Hypothalamus (tissue), 51 donors: ENCODE measurements around the gene PCNT.
"Not testable (repeated sequence)": the region's sequence is repeated elsewhere in the genome, so short reads cannot be mapped to it uniquely, and the experiment has no call there.

Experiments
- DNase-seq, 51 donors: peaks; one replicate each; lab custom pipeline; 2025; lab: John Stamatoyannopoulos, UW

Gene PCNT

DNA sequence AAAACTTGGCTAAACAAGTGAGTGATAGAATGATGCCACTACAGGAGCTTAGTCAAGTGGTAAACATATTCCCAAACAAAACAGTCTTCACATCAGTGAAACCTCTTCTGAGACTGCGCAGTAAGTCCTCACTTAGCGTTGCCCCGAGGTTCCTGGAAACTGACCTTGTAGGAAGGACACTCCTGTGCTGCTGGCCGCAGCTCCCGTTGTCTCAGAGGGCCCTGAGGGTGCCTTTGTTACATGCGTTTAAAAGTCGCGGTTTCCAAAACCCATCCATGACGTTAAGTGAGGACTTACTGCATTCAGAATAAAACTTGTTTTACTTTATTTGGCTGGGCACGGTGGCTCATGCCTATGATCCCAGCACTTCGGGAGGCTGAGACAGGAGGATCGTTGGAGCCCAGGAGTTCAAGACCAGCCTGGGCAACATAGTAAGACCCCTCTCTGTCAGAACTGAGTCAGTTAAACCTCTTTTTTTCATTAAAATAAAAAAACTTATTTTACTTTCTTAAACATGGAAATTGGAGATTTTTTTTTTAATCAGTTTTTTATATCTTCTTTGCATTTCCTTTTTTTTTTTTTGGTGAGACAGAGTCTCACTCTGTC lies 98.8 kb downstream of the PCNT start:
- DNase-seq = no peak

DNA sequence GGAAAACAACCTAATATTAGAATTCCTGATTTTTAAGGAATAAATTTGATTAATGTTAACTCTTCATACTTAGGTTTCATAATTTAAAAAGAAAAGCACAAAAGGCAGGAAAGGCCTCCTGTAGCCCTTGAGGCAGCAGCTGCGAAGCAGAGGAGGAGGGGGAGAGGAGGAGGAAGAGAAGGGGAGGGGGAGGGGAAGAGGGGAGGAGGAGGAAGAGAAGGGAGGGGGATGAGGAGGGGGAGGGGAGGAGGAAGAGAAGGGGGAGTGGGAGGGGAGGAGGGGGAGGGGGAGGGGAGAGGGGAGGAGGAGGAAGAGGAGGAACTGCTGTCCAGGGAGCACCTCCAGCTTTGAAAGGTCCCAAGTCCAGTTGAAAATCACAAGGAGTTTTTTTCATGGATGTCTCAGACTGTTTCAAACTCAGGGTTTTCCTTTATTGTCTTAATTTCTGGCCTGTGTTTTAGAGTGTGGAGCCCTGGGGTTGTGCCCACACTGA lies 99.6 kb downstream of the PCNT start:
- DNase-seq = no peak

DNA sequence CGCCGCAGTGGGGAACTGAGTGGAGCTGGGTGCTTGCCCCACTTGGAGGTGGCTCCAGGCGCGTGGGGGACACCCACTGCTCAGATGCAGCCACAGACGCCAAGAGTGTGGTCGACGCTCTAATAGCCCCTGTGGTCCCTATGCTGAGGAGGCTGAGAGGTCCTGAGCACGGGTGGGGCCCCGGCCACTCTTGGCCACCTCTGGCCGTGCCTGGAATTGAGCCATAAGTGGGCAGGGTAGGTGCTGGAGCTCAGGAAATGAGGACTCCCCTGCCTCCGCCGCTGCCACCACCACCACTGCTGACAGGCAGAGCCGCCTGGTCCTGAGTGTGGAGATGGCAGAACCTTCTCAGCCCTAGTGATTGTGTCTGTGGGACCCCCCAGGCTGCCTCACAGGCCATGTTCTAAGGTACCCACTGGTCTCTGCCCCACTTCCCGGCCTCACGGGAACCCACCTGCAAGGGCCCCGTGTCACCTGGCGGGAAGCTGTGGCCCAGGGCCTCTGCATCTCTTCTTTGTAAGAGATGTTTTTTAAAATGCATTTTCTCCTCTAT lies 100.2 kb downstream of the PCNT start:
- DNase-seq = no peak

DNA sequence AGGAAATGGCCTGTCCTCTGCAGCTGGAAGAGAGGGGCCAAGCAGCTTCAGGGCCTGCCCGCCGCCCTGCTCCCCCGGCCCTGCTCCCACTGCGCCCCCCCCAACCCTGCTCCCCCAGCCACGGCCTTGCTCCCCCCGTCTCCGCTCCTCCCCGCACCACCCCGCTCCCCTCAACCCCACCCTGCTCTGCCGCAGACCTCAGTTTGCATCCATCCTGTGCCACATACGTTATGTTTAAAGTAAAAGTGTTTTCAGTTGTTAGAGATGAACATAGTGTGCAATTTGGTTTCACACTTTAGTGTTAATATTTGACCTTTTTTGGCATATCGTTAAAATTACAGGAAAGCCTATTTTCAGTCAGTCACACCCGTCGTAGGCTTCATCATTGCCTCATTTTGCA lies 100.7 kb downstream of the PCNT start:
- DNase-seq = no peak

DNA sequence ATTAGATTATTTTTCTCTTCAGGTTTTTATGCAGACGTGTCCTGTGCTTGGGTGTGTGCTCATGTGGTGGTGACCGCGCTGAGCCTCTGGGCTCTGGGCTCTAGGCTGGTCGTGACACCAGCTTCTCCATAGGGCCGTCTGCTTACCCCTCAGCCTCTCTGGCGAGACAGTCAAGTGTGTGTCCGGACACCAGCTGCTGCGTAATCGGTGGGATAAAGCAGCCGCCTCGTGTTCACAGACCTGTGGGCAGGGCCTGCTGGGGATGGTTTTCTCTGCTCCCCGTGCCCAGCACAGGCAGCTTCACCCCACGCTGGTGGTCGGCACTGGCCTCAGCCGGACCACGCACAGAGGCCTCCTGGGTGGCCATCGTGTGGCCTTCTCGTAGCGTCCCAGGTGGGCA lies 101.1 kb downstream of the PCNT start:
- no peak for DNase-seq

DNA sequence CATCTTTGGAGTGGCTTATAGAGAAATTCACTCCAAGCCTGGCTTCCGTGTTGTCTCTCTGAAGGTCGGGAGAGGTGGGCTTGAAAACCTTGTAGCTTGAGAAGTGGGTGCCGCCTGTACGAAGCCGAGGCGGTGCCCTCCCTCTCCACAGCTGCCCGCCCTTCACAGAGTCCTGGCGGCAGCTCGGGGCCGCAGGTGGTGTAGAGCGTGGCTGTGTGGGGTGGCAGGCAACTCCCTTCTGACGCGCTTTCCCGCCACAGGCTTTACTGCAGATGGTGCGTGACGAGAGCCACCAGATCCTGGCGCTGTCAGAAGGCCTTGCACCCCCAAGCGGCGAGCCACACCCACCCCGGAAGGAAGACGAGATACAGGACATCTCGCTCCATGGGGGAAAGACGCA lies 101.6 kb downstream of the PCNT start:
- no peak for DNase-seq

DNA sequence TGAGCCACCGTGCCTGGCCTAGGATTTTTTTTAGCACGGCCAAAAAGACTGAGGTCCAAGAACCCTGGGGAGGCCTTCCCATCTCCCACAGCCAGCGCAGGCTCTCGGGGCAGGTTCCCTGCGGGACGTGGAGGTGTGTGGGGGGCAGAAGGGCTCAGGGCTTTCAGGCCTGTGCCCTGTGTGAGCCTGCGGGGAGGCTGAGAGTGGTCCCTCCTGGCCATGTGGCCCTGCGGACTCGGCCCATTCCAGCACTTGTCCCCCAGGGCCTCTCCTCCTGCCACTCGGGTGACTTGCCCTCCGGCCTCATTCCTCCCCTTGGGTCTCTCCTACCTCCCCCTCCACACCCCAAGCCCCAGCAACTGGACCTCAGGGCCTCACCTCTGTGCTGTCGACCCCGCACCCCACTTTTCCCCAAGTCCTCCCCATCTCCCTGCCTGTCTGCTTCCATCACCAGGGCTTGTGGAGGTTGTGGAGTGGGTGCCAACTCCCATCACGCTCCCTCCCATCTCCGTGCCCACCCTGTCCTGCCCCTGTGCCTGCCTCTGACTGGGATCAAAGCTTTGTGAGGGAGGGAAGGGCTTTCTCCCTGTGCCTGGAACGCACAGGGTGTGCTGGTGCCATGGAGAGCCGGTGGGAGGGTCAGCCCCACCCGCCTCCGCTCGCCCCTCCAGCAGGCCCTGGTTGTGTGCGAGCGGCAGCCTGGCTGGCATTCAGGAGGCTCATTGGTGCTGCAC lies 102.5 kb downstream of the PCNT start:
- no peak for DNase-seq

DNA sequence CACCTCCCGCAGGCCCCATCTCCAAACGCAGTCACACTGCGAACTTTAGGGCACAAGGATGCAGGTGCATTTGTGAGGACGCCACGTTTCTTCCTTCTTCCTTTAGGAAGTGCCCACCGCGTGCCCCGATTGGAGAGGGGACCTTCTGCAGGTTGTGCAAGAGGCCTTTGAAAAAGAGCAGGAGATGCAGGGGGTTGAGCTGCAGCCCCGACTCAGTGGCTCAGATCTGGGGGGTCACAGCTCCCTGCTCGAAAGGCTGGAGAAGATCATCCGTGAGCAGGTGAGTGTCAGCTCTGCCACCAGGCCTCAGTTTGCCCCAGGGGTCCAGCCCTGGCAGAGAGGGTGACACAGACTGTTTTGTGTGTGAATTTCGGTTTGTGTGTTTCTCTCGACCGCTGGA lies 103.6 kb downstream of the PCNT start:
- no peak for DNase-seq

DNA sequence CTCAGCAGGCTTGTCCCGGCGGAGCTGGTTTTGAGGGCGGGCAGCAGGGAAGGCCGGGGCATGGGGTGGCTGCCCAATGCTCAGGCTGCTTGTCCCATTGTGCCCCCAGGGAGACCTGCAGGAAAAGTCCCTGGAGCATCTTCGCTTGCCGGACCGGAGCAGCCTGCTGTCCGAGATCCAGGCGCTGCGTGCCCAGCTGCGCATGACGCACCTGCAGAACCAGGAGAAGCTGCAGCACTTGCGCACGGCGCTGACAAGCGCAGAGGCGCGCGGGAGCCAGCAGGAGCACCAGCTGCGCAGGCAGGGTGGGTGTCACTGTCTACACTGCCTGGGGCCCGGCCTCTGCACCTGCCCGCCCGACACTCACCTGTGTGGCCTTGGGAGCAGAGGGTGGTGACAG lies 104.3 kb downstream of the PCNT start:
- no peak for DNase-seq

DNA sequence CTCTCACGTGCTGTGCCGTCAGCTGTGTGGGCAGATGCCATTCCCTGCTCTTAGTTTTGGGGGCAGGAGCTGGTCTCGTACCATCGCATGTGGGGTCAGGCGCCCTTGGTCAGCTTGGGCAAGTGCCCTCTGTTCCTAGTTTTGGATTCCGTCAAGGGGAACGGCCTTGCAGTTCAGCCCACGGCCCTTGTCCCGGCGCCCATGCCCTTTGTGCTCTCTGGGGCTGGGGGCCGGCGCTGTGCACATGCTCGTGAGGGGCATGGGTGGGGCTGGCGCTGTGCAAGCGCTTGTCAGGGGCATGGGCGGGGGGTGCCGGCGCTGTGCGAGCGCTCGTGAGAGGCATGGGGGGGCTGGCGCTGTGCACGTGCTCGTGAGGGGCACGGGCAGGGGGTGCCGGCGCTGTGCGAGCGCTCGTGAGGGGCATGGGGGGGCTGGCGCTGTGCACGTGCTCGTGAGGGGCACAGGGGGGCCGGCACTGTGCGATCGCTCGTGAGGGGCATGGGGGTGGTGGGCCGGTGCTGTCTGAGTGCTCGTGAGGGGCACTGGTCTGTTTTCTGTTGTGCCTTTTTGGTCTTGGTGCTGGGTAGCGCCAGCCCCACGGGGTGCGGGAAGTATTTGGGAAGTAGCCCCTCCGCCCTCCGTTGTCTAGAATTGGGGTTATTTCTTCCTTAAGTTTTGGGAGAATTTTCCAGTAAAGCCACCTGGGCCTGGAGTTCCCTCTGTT lies 105.2 kb downstream of the PCNT start:
- DNase-seq = no peak

DNA sequence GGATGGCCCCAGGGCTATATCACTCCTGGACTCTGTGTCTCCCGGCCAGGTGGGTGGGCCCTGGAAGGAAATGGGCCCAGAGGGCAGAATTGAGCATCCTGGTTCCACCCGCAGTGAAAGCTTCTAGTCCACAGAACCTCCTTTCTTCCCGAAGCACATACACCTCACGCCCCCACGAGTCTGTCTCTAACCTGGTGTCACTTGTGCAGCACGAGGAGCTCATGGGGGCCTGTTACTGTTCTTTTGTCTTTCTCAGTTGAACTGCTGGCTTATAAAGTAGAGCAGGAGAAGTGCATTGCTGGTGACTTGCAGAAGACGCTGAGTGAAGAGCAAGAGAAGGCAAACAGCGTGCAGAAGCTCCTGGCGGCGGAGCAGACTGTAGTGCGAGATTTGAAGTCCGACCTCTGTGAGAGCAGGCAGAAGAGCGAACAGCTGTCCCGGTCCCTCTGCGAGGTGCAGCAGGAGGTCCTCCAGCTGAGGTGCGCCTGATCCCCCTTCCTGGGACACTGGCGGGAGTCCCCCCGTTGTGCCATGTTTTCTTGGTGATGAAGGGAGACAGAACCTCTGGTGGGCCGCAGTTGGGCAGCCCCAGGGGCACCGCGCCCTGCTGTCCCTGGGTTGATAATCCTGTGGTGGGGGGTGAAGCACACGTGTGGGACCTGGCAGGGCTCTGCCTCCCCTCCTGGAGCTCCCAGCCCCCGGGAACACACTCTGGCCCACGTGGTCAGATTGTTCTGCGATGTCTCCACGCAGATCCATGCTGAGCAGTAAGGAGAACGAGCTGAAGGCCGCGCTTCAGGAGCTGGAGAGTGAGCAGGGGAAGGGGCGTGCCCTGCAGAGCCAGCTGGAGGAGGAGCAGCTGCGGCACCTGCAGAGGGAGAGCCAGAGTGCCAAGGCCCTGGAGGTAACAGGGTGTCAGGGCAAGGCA lies 106.1 kb downstream of the PCNT start:
- peak in 2 of 51 donors; percentile 20 to 41 for DNase-seq

DNA sequence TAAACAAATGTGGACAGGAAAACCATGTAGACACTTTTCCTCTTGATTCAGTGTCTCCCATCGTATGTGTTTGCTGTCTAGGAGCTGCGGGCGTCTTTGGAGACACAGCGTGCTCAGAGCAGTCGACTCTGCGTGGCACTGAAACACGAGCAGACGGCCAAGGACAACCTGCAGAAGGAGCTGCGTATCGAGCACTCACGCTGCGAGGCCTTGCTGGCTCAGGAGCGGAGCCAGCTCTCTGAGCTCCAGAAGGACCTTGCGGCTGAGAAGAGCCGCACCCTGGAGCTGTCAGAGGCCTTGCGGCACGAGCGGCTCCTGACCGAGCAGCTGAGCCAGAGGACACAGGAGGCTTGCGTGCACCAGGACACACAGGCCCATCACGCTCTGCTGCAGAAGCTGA lies 107.5 kb downstream of the PCNT start:
- DNase-seq = no peak

DNA sequence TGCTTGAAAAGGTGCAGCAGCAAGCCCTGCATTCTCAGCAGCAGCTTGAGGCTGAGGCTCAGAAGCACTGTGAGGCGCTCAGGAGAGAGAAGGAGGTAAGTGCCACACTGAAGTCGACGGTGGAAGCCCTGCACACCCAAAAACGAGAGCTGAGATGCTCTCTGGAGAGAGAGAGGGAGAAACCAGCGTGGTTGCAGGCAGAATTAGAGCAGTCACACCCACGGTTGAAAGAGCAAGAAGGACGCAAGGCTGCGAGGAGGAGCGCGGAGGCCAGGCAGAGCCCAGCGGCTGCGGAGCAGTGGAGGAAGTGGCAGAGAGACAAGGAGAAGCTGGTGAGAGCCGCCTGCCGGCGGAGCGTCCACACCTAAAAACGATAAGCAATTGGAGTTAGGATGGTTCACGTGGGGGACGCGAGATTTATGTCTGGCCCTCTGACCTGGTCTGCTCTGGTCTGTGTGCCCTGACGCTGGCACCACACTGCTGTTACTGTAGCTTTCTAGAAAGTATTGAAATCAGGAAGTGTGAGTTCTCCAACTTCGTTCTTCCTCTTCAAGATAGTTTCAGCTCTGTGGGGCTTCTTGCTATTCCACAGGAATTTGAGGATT lies 108.0 kb downstream of the PCNT start:
- DNase-seq = peak in 21 of 51 donors; percentile 11 to 47 (median 32)

DNA sequence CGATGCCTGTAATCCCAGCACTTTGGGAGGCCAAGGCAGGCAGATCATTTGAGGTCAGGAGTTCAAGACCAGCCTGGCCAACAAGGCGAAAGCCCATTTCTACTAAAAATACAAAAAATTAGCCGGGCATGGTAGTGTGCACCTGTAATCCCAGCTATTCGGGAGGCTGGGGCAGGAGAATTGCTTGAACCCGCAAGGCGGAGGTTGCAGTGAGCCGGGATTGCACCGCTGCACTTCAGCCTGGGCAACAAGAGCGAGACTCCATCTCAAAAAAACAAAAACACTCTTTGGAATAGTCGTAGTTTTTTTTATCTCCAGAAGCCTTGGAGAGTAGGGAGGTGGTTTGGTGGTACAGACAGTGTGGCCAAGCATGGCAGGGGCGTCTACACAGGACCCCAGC lies 109.2 kb downstream of the PCNT start:
- not testable (repeated sequence) for DNase-seq

DNA sequence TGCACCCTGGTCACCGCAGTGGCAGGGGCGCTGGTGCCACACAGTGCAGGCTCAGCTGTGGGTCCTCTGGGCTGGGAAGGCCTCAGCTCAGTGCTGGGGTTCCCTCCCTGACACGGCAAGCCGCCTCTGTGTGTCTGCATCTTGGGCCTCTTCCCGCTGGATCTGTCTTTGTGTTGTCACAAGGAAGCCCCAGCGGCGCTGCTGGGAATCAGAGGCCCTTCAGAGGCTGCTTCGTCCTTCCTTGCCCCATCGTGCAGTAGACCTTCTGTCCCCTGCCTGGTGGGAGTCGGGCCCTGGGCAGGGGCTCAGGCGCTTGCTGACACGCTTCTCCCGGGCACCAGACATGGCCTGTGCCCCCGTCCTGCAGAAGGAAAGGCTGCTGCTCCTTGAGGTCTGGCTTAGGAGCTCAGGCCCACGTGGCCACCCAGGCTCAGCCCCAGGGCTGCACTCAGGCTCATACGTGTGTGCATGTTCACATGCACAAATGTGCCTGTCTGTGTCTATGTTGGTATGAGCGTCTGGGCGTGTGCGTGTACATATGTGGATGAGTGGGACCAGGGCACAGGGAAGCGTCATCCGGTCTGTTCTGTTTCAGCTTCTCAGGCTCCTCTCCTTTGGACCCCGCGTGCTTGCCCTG lies 110.5 kb downstream of the PCNT start:
- peak in 2 of 51 donors; percentile 11 to 55 for DNase-seq

DNA sequence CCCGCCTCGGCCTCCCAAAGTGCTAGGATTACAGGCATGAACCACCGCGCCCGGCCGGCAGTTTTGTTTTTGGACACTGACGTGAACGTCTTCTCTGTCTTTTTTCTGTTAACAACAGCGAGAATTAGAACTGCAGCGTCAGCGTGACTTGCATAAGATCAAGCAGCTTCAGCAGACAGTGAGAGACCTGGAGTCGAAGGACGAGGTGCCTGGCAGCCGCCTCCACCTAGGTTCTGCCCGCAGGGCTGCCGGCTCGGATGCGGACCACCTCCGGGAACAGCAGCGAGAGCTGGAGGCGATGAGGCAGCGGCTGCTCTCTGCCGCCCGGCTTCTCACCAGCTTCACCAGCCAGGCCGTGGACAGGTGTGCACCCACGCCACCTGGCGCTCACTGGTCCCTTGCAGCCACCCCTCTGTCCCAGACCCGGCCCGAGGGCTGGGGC lies 111.9 kb downstream of the PCNT start:
- peak in 3 of 51 donors; percentile 10 to 28 (median 11) for DNase-seq

DNA sequence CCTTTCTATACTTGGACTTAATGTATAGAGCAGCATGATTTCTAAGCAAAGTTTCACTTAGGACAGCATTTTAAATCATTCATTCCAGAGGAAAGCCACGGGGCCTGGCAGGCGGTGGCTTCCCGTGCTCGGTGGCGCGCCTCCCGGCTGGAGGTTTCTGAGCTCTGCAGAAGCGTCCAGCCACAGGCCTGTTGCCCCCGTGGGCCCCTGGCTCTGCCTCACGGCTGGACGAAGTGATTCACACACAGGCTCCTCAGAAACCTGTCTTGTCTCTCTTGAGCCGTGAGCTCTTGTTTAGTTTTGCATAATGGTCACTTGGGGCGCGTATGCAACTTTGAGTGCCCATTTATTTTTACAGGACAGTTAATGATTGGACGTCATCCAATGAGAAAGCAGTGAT lies 112.7 kb downstream of the PCNT start:
- no peak for DNase-seq

DNA sequence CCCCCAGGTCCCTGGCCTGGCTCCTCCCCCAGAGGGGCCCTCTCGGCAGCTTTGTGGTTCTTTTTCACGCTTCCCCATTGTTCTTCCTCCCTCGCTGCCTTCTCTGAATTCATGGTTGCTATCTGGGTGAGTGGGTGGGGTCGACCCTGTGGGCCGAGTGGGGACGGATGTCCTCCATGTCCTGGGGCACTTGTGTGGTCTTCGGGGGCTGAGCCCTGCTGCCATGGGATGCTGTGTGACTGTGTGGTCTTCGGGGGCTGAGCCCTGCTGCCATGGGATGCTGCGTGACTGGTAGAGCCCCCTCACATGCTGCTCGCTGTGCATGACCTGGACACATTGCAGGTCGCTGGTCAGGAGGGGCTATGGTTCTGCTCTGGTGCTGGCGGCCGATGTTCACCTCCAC lies 113.1 kb downstream of the PCNT start:
- DNase-seq = no peak

DNA sequence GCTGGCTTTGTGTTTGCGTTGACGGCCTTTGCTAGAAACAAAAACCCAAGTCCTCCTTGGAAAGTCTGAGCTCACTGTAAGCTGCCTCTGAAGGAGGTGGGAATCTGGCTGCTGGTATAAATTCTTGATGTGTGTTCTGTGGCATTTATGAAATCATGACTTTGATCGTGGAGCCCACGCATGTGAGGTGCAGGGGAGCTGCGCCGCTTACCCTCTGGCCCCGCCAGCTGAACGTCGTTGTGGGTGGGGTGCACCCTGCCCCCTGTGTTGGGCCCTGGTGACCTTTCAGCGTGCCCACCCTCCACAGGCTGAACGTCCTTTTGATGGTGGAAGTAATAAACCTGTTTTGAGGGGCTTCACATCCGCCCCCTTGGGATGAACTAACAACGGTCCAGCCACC lies 113.6 kb downstream of the PCNT start:
- no peak for DNase-seq
